Hepatocyte (in vitro differentiated cells): ENCODE measurements around the gene KCNC4. TPM values are rescaled to one million over a fixed set of nuclear protein-coding genes. Genes with fewer than 3 reads are reported as not detected.

Source experiments
- DNase-seq: peaks from one replicate; pipeline ENCODE4 v3.0.0-alpha.2; 2016; ENCODE audit warnings: low spot score
- H2AFZ ChIP-seq: fragments of 200-600 bp; sonication (generic); 2 replicates; pipeline ENCODE4 v1.6.0; 2016; ENCODE audit warnings: antibody characterized with exemption, mild to moderate bottlenecking
- H3K27ac ChIP-seq: fragments of 200-600 bp; sonication (generic); 2 replicates; pipeline ENCODE4 v1.5.1; 2016; ENCODE audit warnings: mild to moderate bottlenecking
- H3K27me3 ChIP-seq: fragments of 200-600 bp; sonication (generic); 2 replicates; pipeline ENCODE4 v1.6.1; 2016
- H3K36me3 ChIP-seq: fragments of 200-600 bp; sonication (generic); replicated peaks from 2 replicates; pipeline ENCODE4 v1.5.1; 2016; ENCODE audit warnings: low read depth; ENCODE audit not compliant: insufficient read depth
- H3K4me1 ChIP-seq: fragments of 200-600 bp; sonication (generic); 2 replicates; pipeline ENCODE4 v1.5.1; 2016; ENCODE audit warnings: mild to moderate bottlenecking, moderate library complexity; ENCODE audit not compliant: insufficient read depth
- H3K4me2 ChIP-seq: fragments of 200-600 bp; sonication (generic); 2 replicates; pipeline ENCODE4 v1.6.0; 2016
- H3K4me3 ChIP-seq: fragments of 200-600 bp; sonication (generic); 2 replicates; pipeline ENCODE4 v1.5.1; 2016; ENCODE audit warnings: mild to moderate bottlenecking
- H3K79me2 ChIP-seq: fragments of 200-600 bp; sonication (generic); 2 replicates; pipeline ENCODE4 v1.6.0; 2017; ENCODE audit warnings: mild to moderate bottlenecking
- H3K9me2 ChIP-seq: fragments of 200-600 bp; sonication (generic); replicated peaks from 2 replicates; pipeline ENCODE4 v1.6.0; 2017; ENCODE audit warnings: mild to moderate bottlenecking; ENCODE audit not compliant: insufficient read depth
- H3K9me3 ChIP-seq: fragments of 200-600 bp; sonication (generic); 2 replicates; pipeline ENCODE4 v1.5.1; 2016; ENCODE audit warnings: low read depth, mild to moderate bottlenecking
- H4K20me1 ChIP-seq: fragments of 200-600 bp; sonication (generic); 2 replicates; pipeline ENCODE4 v1.6.0; 2016; ENCODE audit warnings: mild to moderate bottlenecking; ENCODE audit not compliant: insufficient read depth, poor library complexity, severe bottlenecking
- CTCF ChIP-seq: fragments of 200-600 bp; sonication (generic); IDR thresholded peaks from 2 replicates; pipeline ENCODE4 v1.5.1; 2016; ENCODE audit warnings: antibody characterized with exemption, mild to moderate bottlenecking; ENCODE audit not compliant: poor library complexity
- EZH2 ChIP-seq: fragments of 200-600 bp; sonication (generic); IDR thresholded peaks from 2 replicates; pipeline ENCODE4 v1.6.1; 2016; ENCODE audit warnings: antibody characterized with exemption, mild to moderate bottlenecking, borderline replicate concordance
- EZH2phosphoT487 ChIP-seq: fragments of 200-600 bp; sonication (generic); IDR thresholded peaks from one replicate; pipeline ENCODE4 v1.6.1; 2018; ENCODE audit warnings: antibody characterized with exemption, mild to moderate bottlenecking, low read depth, moderate library complexity; ENCODE audit not compliant: unreplicated experiment, severe bottlenecking
- WGBS: methylation state at CpG from one replicate; pipeline ENCODE4 v1.1.6; 2016; ENCODE audit warnings: low lambda C conversion rate; ENCODE audit errors: missing lambda C conversion rate; 5-methylcytosine and 5-hydroxymethylcytosine counted together
- polyA plus RNA-seq: library from polyadenylated mRNA; unstranded; fragments of >200 nt; fragmentation: Nextera tagmentation; extraction: Ambion mirVana; gene quantifications from 2 replicates; pipeline ENCODE4 v1.2.1, GENCODE V29; 2016
- total RNA-seq: library from RNA; depleted of rRNA; stranded (reverse); fragments of >200 nt; gene quantifications from 2 replicates; pipeline ENCODE4 v1.2.3, GENCODE V29; 2014

The KCNC4 gene
- total and polyA plus RNA-seq, 2 experiments from 2014 or later: 1.3 to 4.6 TPM

GRCh38 chr1:110177775-110178174 is 32.3 kb upstream of the KCNC4 start:
- H3K4me3 ChIP-seq: no peak overlapping the region
- TF ChIP-seq EZH2 (no peak), EZH2phosphoT487 (no peak), CTCF (no peak)
- no peak overlapping the region for H3K4me2 ChIP-seq
- 54% methylated on average over 4 of the region's 4 CpGs for WGBS
- H3K27me3 ChIP-seq: no peaks in the 10 kb centered on the region
- H2AFZ ChIP-seq: no peak overlapping the region
- no peaks in the 10 kb centered on the region for H3K9me3 ChIP-seq
- H3K4me1 ChIP-seq: no peaks in the 10 kb centered on the region
- DNase-seq: no peak
- no peaks in the 10 kb centered on the region for H4K20me1 ChIP-seq
- no peak overlapping the region for H3K27ac ChIP-seq
- no peaks in the 10 kb centered on the region for H3K9me2 ChIP-seq
- H3K79me2 ChIP-seq: no peaks in the 10 kb centered on the region
- H3K36me3 ChIP-seq: no peaks in the 10 kb centered on the region

GRCh38 chr1:110183642-110184167 is 26.4 kb upstream of the KCNC4 start:
- H3K4me3 ChIP-seq: no peak overlapping the region
- H3K36me3 ChIP-seq: no peaks in the 10 kb centered on the region
- H2AFZ ChIP-seq: no peak overlapping the region
- TF ChIP-seq CTCF: no peak
- no peak for TF ChIP-seq EZH2phosphoT487
- no peak for TF ChIP-seq EZH2
- no peak for DNase-seq
- H3K79me2 ChIP-seq: no peaks in the 10 kb centered on the region
- H3K9me2 ChIP-seq: no peaks in the 10 kb centered on the region
- H3K27ac ChIP-seq: no peak overlapping the region
- H3K9me3 ChIP-seq: no peaks in the 10 kb centered on the region
- H3K4me1 ChIP-seq: peaks cover 6% of the 10 kb centered on the region
- peaks cover 7% of the 10 kb centered on the region for H3K27me3 ChIP-seq
- WGBS: 86% methylated on average over 12 of the region's 12 CpGs
- no peak overlapping the region for H3K4me2 ChIP-seq
- H4K20me1 ChIP-seq: no peaks in the 10 kb centered on the region

- Histone ChIP-seq H3K4me3 (no peak overlapping the region), H3K9me3 (no peaks in the 10 kb centered on the region), H3K4me2 (no peak overlapping the region), H3K79me2 (no peaks in the 10 kb centered on the region), H4K20me1 (no peaks in the 10 kb centered on the region), H3K9me2 (no peaks in the 10 kb centered on the region), H3K4me1 (peaks cover 6% of the 10 kb centered on the region), H3K27me3 (peaks cover 7% of the 10 kb centered on the region), H3K36me3 (no peaks in the 10 kb centered on the region), H2AFZ (no peak overlapping the region), H3K27ac (no peak overlapping the region)
- 81% methylated on average over 5 of the region's 5 CpGs for WGBS
- TF ChIP-seq CTCF: no peak
- TF ChIP-seq EZH2phosphoT487: no peak
- no peak for DNase-seq
These were observed 25.7 kb upstream of the KCNC4 start for GRCh38 chr1:110184446-110184845.

GRCh38 chr1:110185181-110185580 is 24.9 kb upstream of the KCNC4 start:
- Histone ChIP-seq H4K20me1 (no peaks in the 10 kb centered on the region), H3K27ac (no peak overlapping the region), H3K4me1 (peaks cover 6% of the 10 kb centered on the region), H3K4me3 (no peak overlapping the region), H3K79me2 (no peaks in the 10 kb centered on the region), H3K9me2 (no peaks in the 10 kb centered on the region), H3K36me3 (no peaks in the 10 kb centered on the region), H2AFZ (no peak overlapping the region), H3K4me2 (no peak overlapping the region), H3K27me3 (peaks cover 7% of the 10 kb centered on the region), H3K9me3 (no peaks in the 10 kb centered on the region)
- no peak for DNase-seq
- TF ChIP-seq CTCF: no peak
- no peak for TF ChIP-seq EZH2
- TF ChIP-seq EZH2phosphoT487: no peak
- 89% methylated on average over 10 of the region's 10 CpGs for WGBS
